Suprapubic skin (tissue), 4 donors: Measurements from ENCODE around the gene TIE1. TPM values are rescaled to one million over a fixed set of nuclear protein-coding genes. Genes with fewer than 3 reads are reported as not detected.

ENCODE experiments used
- DNase-seq, 2 donors: peaks; one replicate each; pipeline ENCODE4 v3.0.0-alpha.2; 2019; ENCODE audit warnings: low spot score in 2 of 2
- H3K27ac ChIP-seq: fragments of 200-600 bp; sonication (generic); one replicate; pipeline ENCODE4 v1.5.1; 2019
- H3K27me3 ChIP-seq: fragments of 200-600 bp; sonication (generic); one replicate; pipeline ENCODE4 v1.5.1; 2019
- H3K36me3 ChIP-seq: fragments of 200-600 bp; sonication (generic); one replicate; pipeline ENCODE4 v1.5.1; 2019
- H3K4me1 ChIP-seq: fragments of 200-600 bp; sonication (generic); one replicate; pipeline ENCODE4 v1.5.1; 2019
- H3K4me3 ChIP-seq: fragments of 200-600 bp; sonication (generic); one replicate; pipeline ENCODE4 v1.5.1; 2019; ENCODE audit warnings: mild to moderate bottlenecking
- H3K9me3 ChIP-seq: fragments of 200-600 bp; sonication (generic); one replicate; pipeline ENCODE4 v1.5.1; 2019
- CTCF ChIP-seq, 2 donors: fragments of 200-600 bp in 1 of 2; fragments of 450-650 bp in 1 of 2; sonication (generic) in 1 of 2; IDR thresholded peaks; one replicate each; pipeline ENCODE4 v1.5.1; 2016 to 2019; ENCODE audit warnings: antibody characterized with exemption in 2 of 2, mild to moderate bottlenecking in 1 of 2, moderate library complexity in 1 of 2
- EP300 ChIP-seq: sonication (generic); formaldehyde crosslinking; IDR thresholded peaks from one replicate; pipeline ENCODE4 v1.6.1; 2017; ENCODE audit warnings: antibody characterized with exemption
- POLR2A ChIP-seq, 2 donors: fragments of 450-650 bp; IDR thresholded peaks; one replicate each; pipeline ENCODE4 v1.6.1; 2017; ENCODE audit warnings: antibody characterized with exemption in 2 of 2, mild to moderate bottlenecking in 2 of 2, moderate library complexity in 2 of 2
- POLR2AphosphoS5 ChIP-seq, 3 donors: sonication (generic); formaldehyde crosslinking; IDR thresholded peaks; one replicate each; pipeline ENCODE4 v1.6.1; 2017; ENCODE audit warnings: antibody characterized with exemption in 3 of 3
- WGBS: methylation state at CpG from one replicate; pipeline ENCODE4 v1.1.5; 2018; 5-methylcytosine and 5-hydroxymethylcytosine counted together
- total RNA-seq, 4 donors: library from RNA; depleted of rRNA; stranded (reverse); fragments of >200 nt; gene quantifications; one replicate each; pipeline ENCODE4 v1.1.0, GENCODE V29; 2016

The TIE1 gene
- total RNA-seq, 4 donors from 2014 or later, result 5.4 to 19.0 (median 11.3) TPM

DNA sequence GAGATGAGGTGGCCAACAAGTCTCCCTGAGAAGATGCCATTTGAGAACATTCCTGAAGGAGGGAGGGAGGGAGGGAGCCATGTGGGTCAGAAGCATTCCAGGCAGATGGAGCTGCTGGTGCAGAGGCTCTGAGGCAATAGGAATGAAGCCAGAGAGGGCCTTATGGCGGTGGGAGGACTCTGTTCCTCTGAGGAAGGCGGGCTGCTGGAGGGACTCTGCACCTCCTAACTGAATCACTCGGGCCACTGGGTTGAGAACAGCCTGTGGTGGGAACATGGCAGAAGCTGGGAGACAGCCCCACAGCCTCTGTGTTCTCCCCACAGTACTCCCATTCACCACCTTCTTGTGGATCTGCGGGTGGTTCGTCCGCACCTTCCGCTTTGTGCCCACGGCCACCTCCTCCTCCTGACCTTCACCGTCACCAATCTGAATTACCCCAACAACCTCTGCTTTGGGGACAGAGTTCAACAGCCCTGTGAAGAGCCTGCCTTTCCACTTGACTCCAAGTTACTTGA lies 33.4 kb upstream of the TIE1 start:
- no peaks in the 10 kb centered on the region for H3K36me3 ChIP-seq
- peak in 1 of 2 donors; percentile 43 for DNase-seq
- peaks cover 6% of the 10 kb centered on the region for H3K27me3 ChIP-seq
- TF ChIP-seq POLR2A (IDR thresholded peaks at IDR 0.05), result no peak
- no peak for TF ChIP-seq CTCF (IDR thresholded peaks at IDR 0.05)
- no peak for TF ChIP-seq EP300
- TF ChIP-seq POLR2AphosphoS5 (IDR thresholded peaks at IDR 0.05), result no peak
- H3K9me3 ChIP-seq, result no peaks in the 10 kb centered on the region
- no peak overlapping the region for H3K27ac ChIP-seq
- WGBS, result 87% methylated on average over 9 of the region's 9 CpGs
- H3K4me3 ChIP-seq, result no peak overlapping the region
- peaks cover 14% of the 10 kb centered on the region for H3K4me1 ChIP-seq

GRCh38 chr1:43267818-43268425 lies 32.9 kb upstream of the TIE1 start:
- H3K27me3 ChIP-seq, result peaks cover 6% of the 10 kb centered on the region
- H3K4me1 ChIP-seq, result peaks cover 14% of the 10 kb centered on the region
- H3K36me3 ChIP-seq, result no peaks in the 10 kb centered on the region
- peak; percentile 20 to 23 for DNase-seq
- H3K27ac ChIP-seq, result no peak overlapping the region
- H3K9me3 ChIP-seq, result no peaks in the 10 kb centered on the region
- 91% methylated on average over 3 of the region's 3 CpGs for WGBS
- TF ChIP-seq POLR2AphosphoS5 (IDR thresholded peaks at IDR 0.05) (no peak), POLR2A (IDR thresholded peaks at IDR 0.05) (no peak), EP300 (no peak), CTCF (IDR thresholded peaks at IDR 0.05) (no peak)
- H3K4me3 ChIP-seq, result no peak overlapping the region

DNA sequence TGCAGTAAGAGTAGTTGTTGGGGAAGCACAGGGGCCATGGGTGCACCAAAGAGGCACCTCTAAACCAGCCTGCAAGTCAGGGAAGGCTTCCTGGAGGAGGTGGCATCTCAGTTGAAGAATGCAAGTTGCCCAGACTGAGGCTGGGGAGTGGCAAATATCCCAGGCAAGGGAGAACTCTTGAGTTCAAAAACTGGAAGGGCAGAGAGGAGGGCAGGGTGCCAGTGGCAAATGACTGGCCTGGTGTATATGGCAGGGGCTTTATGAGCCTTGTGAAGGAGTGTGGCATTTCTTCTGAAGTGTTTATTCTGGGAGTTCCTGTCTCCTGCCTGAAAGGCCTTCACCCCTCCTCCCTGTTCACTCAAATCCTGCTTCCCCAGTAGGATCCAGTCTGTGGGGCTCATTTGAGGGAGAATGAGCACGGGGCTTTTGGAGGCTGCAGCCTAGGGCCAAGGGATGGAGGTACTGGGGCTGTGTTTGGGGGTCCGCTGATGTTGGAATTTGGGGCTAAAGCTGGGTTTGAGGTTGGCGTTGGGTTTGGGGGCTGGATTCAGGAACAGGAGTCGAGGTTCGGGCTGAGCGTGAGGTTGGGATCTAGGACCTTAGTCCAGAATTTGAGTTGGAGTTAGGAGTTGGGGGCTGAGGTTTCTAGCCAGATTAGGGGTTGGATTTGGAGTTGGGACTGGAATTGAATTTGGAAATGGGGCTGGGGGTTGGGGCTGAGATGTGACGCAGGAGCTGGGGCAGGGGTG lies 31.0 kb upstream of the TIE1 start, which contains the start of gene TMEM125:
TSS of gene TMEM125 (plus strand) at position 357 of the 749 bp plus-strand sequence. CDS start 2,740 bp downstream, outside the sequence.
- TF ChIP-seq EP300 (no peak), POLR2AphosphoS5 (IDR thresholded peaks at IDR 0.05) (no peak), POLR2A (IDR thresholded peaks at IDR 0.05) (no peak), CTCF (IDR thresholded peaks at IDR 0.05) (no peak)
- H3K4me1 ChIP-seq, result peaks cover 17% of the 10 kb centered on the region
- WGBS, result 79% methylated on average over 7 of the region's 7 CpGs
- H3K36me3 ChIP-seq, result no peaks in the 10 kb centered on the region
- H3K4me3 ChIP-seq, result peak within 1 kb of the TSS; percentile 10
- peak; percentile 50 to 70 for DNase-seq
- H3K9me3 ChIP-seq, result no peaks in the 10 kb centered on the region
- peaks cover 6% of the 10 kb centered on the region for H3K27me3 ChIP-seq
- peak within 1 kb of the TSS; percentile 24 for H3K27ac ChIP-seq

DNA sequence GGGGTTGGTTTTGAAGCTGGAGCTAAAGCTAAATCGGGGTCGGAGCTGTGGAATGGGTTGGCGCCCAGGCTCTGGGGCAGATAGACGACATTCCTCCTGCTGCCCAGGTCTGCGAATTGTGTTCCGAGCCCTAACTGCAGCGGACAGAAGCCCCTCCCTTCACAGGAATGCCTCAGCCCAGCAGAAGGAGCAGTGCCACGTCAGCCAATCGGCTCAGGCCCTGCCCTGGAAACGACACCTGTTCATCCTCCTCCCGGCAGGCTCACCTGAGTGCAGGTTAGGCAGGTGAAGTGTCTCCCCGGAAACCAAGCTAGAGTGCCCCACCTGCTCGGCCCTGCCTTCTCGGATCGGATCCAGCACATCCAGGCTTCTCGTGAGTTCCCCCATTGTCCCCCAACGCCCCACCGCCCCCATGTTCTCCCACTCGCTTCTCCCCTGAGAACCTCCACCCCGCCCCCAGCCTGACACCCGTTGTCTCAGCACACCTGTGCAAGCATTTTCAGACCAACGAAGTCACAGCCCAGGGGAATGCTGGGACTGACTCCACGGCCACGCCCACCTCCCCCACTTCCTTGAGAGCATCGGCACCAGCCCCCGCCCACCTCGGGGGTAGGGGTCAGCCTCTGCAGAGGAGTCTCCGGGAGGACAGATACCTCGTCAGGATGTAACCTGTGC lies 30.2 kb upstream of the TIE1 start:
- H3K27ac ChIP-seq, result peak overlapping the region; percentile 24
- DNase-seq, result peak; percentile 68 to 80
- peak overlapping the region; percentile 10 for H3K4me3 ChIP-seq

More for the DNA sequence above, 30.2 kb upstream of the TIE1 start:
- 19% methylated on average over 23 of the region's 29 CpGs for WGBS
- Histone ChIP-seq H3K9me3 (no peaks in the 10 kb centered on the region), H3K27me3 (peaks cover 6% of the 10 kb centered on the region), H3K36me3 (no peaks in the 10 kb centered on the region), H3K4me1 (peaks cover 17% of the 10 kb centered on the region)
- no peak for TF ChIP-seq POLR2AphosphoS5 (IDR thresholded peaks at IDR 0.05)
- no peak for TF ChIP-seq CTCF (IDR thresholded peaks at IDR 0.05)
- TF ChIP-seq EP300, result no peak
- TF ChIP-seq POLR2A (IDR thresholded peaks at IDR 0.05), result no peak
